Activated T-helper 17 cell treated with anti-CD3 and anti-CD28 coated beads, Interleukin-2, amount 50 U/mL, for 72 hours (primary cell): ENCODE results near the gene TEX14. TPM values are rescaled to one million over a fixed set of nuclear protein-coding genes. Genes with fewer than 3 reads are reported as not detected.

ENCODE experiments used
- ATAC-seq: fragments of 150-1000 bp; cut with Tn5 transposase; replicated peaks from 2 replicates; pipeline ENCODE4 v1.10.0; 2021; ENCODE audit warnings: mild to moderate bottlenecking, moderate library complexity
- H3K27ac Mint-ChIP-seq: one replicate; pipeline ENCODE4 v1.8.0; 2022; ENCODE audit warnings: mixed read lengths
- H3K27me3 Mint-ChIP-seq: one replicate; pipeline ENCODE4 v1.8.0; 2022; ENCODE audit warnings: mixed read lengths
- H3K36me3 Mint-ChIP-seq: one replicate; pipeline ENCODE4 v1.8.0; 2022; ENCODE audit warnings: low read depth, mild to moderate bottlenecking, mixed read lengths
- H3K4me1 Mint-ChIP-seq: one replicate; pipeline ENCODE4 v1.8.0; 2022; ENCODE audit warnings: mixed read lengths
- H3K4me3 Mint-ChIP-seq: one replicate; pipeline ENCODE4 v1.8.0; 2022; ENCODE audit warnings: mild to moderate bottlenecking, mixed read lengths
- H3K9me3 Mint-ChIP-seq: one replicate; pipeline ENCODE4 v1.8.0; 2022; ENCODE audit warnings: mixed read lengths
- total RNA-seq, 2 donors: library from RNA; stranded (reverse); gene quantifications; one replicate each; pipeline ENCODE4 v1.2.3, GENCODE V29; 2022

TEX14 gene
- total RNA-seq, 2 donors from 2014 or later: 0.30 to 0.32 TPM

- ATAC-seq: no peak
- Mint-ChIP-seq H3K27ac (peak overlapping the region; percentile 58), H3K27me3 (no peaks in the 10 kb centered on the region), H3K4me3 (peak overlapping the region; percentile 94), H3K9me3 (no peaks in the 10 kb centered on the region), H3K4me1 (peaks cover 33% of the 10 kb centered on the region), H3K36me3 (peaks cover 48% of the 10 kb centered on the region)
Measured at GRCh38 chr17:58514770-58515157, 177.1 kb downstream of the TEX14 start.

DNA sequence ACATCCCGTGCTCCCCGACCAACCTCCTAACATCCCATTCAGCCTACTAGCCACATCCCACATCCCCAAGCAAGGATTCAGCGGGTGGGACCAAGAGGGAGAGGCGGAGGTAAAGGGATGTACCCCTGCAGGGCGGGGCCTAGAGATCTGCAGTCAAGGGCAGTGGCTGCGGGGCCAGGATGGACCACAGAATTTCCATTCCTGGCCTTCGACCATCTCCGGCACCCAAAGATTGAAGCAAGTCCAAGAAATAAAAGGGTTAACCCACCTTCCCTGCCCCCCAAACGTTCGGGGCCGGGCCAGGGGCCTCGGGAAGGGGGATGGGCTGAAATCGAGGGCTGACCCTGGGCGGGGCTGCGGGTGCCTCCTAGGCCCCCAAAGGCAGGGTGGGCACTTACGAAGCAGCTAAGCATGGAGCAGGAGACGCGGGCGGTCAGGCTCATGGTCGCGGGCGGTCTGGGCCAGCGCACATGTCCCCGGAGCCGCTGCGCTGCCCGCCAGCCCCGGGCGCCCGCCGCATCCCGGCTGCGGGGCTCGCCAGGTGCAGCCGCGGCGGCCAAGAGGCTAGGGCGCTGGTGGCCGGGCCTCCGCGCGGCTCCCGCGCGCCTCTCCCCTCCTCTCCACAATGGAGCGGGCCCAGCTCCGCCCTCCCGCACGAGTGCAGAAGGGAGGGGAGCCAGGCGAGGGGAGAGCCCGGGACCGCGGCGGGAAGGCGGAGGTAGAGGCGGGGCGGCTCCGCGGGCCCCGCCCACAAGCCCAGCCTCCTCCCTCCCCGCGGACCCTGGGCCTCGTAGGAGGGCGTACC lies 177.7 kb downstream of the TEX14 start, which contains the start of gene MTMR4:
TSS of gene MTMR4 (minus strand) at position 674 of the 805 bp plus-strand sequence. CDS start at position 443, 231 bp downstream.
- Mint-ChIP-seq H3K27ac (peak within 1 kb of the TSS; percentile 74), H3K4me1 (peaks cover 34% of the 10 kb centered on the region), H3K4me3 (peak within 1 kb of the TSS; percentile 94), H3K27me3 (no peaks in the 10 kb centered on the region), H3K9me3 (no peaks in the 10 kb centered on the region), H3K36me3 (peaks cover 54% of the 10 kb centered on the region)
- peak; percentile 31 for ATAC-seq

DNA sequence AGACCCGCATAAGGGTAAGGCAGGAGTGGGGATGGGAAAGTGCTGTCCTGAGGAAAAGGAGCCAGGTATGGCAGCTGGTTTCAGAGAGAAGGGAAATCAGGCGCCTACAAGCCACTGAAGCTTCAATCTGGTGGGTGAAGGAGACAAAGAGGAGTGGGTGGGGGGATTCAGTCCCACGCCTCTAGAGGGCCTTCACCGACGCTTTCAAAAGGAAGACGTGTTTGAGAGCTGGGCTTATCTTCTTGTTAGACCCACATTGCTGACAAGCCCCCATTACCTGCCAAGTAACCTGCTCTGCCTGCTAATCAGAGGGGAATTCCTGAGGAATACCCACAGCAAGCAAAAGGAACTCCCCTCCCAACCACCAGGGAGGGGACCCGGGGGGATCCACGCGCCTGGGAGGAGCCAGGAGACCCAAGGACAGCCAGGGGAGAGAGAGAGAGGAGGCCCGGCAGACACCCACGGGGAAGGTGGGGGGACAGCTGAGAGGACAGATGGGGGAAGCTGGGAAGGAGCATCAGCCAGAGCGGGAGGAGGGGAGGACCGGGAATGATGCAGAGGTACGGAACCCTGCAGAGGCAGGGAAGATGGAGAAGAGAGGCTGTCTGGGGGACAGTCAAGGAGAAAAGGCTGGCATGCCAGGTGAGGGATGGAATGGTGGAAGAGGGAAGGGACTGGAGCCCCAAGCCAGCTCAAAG lies 178.4 kb downstream of the TEX14 start:
- H3K4me1 Mint-ChIP-seq: peaks cover 37% of the 10 kb centered on the region
- H3K4me3 Mint-ChIP-seq: peak overlapping the region; percentile 94
- H3K27ac Mint-ChIP-seq: peak overlapping the region; percentile 74
- no peaks in the 10 kb centered on the region for H3K9me3 Mint-ChIP-seq
- no peaks in the 10 kb centered on the region for H3K27me3 Mint-ChIP-seq
- ATAC-seq: no peak
- peaks cover 61% of the 10 kb centered on the region for H3K36me3 Mint-ChIP-seq

DNA sequence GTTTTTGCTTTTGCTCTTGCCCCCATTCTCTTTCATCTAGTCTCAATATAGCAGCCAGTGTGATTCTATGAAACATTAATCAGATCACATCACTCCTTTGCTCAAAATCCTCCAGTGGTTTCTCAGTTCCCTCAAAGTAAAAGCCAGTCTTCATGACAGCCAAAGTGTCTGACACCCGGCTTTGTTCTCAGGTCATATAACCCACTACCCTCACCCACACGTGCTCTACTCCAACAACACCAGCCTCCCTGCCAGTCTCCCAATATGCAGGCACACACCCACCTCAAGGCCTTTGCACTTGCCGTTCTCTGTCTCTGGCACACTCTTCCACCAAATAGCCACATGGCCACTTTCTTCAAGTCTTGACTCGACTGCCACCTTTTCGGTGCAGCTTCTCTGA lies 181.8 kb downstream of the TEX14 start:
- Mint-ChIP-seq H3K36me3 (peaks cover 89% of the 10 kb centered on the region), H3K9me3 (no peaks in the 10 kb centered on the region), H3K27me3 (no peaks in the 10 kb centered on the region)

GRCh38 chr17:58508341-58509067 lies 183.3 kb downstream of the TEX14 start:
- Mint-ChIP-seq H3K4me1 (peaks cover 26% of the 10 kb centered on the region), H3K4me3 (no peak overlapping the region), H3K36me3 (peaks cover 100% of the 10 kb centered on the region), H3K27ac (peak overlapping the region; percentile 21), H3K27me3 (no peaks in the 10 kb centered on the region), H3K9me3 (no peaks in the 10 kb centered on the region)
- ATAC-seq: no peak

More for the DNA sequence above, 181.8 kb downstream of the TEX14 start:
- H3K27ac Mint-ChIP-seq: peak overlapping the region; percentile 8
- peaks cover 26% of the 10 kb centered on the region for H3K4me1 Mint-ChIP-seq
- H3K4me3 Mint-ChIP-seq: no peak overlapping the region
- no peak for ATAC-seq

GRCh38 chr17:58507123-58507634 lies 184.7 kb downstream of the TEX14 start:
- ATAC-seq: no peak
- Mint-ChIP-seq H3K36me3 (peaks cover 100% of the 10 kb centered on the region), H3K9me3 (no peaks in the 10 kb centered on the region), H3K4me1 (peaks cover 17% of the 10 kb centered on the region), H3K27me3 (no peaks in the 10 kb centered on the region), H3K4me3 (no peak overlapping the region), H3K27ac (no peak overlapping the region)

Other genes with a start within 250 kb of the TEX14 start
- 1 to 10 TPM; 1.2 to 2.6 TPM for gene HSF5, start 203.6 kb downstream of the TEX14 start, total RNA-seq
- 10 to 100 TPM; 67.1 to 72.1 TPM for gene MTMR4, start 177.4 kb downstream of the TEX14 start, total RNA-seq
- gene RAD51C, start 557 bp upstream of the TEX14 start, total RNA-seq: 100 to 1,000 TPM in 1 of 2 donors, 10 to 100 TPM in 1; 75.3 to 112 TPM
- under 1 TPM; 0.08 to 0.17 TPM for gene PPM1E, start 63.8 kb upstream of the TEX14 start, total RNA-seq